IPS-20b (cell line): ENCODE measurements around the gene GJB6.

Experiments used
- H3K27ac ChIP-seq: one replicate; pipeline ENCODE4 v1.5.1; 2013; ENCODE audit warnings: low read length
- H3K27me3 ChIP-seq: 2 replicates; pipeline ENCODE4 v1.6.1; 2013; ENCODE audit warnings: mild to moderate bottlenecking, low read length, inconsistent platforms; ENCODE audit not compliant: insufficient read depth
- H3K36me3 ChIP-seq: 2 replicates; pipeline ENCODE4 v1.6.1; 2013; ENCODE audit warnings: low read depth, mild to moderate bottlenecking, inconsistent platforms, low read length, moderate library complexity; ENCODE audit not compliant: insufficient read depth
- H3K4me1 ChIP-seq: 2 replicates; pipeline ENCODE4 v1.6.1; 2013; ENCODE audit warnings: mild to moderate bottlenecking, control low read depth, inconsistent platforms, low read length, moderate library complexity; ENCODE audit not compliant: insufficient read depth
- H3K4me3 ChIP-seq: 2 replicates; pipeline ENCODE4 v1.5.1; 2013; ENCODE audit warnings: mild to moderate bottlenecking, low read length, inconsistent platforms
- H3K9ac ChIP-seq: 2 replicates; pipeline ENCODE4 v1.6.1; 2013; ENCODE audit warnings: low read depth, mild to moderate bottlenecking, inconsistent platforms, low read length, moderate library complexity
- H3K9me3 ChIP-seq: 2 replicates; pipeline ENCODE4 v1.6.1; 2013; ENCODE audit warnings: mild to moderate bottlenecking, low read depth, low read length, inconsistent platforms; ENCODE audit not compliant: insufficient read depth

GJB6 gene

DNA sequence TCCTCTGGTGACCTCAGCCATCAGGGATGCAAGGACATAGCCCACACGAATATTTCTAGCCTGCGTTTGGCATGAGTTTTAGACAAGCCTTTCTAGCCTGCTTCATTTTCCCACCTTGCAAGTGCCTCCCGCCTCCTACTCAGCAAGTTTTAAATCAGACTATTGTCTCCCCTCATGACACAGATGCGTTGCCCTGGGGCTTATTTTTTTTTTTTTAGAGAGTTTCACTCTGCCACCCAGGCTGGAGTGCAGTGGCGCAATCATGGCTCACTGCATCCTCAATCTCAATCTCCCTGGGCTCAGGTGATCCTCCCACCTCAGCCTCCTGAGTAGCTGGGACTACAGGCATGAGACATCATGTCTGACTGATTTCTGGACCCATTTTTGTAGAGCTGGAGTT, 54.0 kb downstream of the GJB6 start:
- no peaks in the 10 kb centered on the region; the same call in 1 of the 2 replicates for H3K27me3 ChIP-seq
- no peaks in the 10 kb centered on the region for H3K36me3 ChIP-seq
- no peaks in the 10 kb centered on the region for H3K9me3 ChIP-seq
- H3K4me3 ChIP-seq = no peak overlapping the region
- no peak overlapping the region for H3K27ac ChIP-seq
- no peak overlapping the region for H3K9ac ChIP-seq
- H3K4me1 ChIP-seq = 0 out of 2 replicates have a peak, but pooled peaks cover 3% of the 10 kb centered on the region

DNA sequence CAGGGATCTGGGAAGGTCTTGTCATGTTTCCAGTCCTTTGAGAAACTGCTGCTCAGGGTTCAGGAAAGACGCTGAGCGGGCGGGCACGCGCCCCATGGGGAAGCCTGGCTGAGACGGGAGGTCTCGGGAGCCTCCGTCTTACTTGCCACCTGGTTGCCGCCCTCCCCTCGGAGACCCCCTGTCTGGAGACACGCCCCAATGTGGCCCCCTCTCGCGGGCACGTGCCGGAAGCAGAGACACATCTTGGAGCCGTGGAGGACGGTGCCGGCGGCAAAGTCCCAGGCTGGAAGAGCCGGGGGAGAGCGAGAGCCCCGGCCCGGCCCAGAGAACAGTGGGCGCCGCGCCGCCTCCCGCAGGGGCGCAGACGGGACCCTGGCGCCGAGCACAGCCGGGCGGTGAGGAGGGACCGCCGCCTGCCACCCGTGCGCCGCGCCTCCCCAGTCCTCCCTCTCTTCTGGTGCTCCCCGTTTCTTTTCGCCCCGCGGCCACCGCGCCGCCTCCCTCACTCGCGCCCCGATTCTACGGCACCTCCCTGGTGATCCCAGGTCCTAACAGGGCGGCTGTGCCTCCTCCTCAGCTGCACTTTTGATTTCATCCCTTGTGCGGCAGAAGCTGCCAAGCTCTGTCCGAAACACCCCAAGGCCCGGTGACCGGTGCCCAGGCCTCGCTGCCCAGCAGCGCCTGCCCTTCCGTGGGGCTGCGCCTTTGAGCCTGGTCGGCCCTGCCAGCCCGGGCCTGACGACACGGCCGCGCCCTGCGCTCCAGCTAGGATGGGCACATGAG, 54.9 kb downstream of the GJB6 start:
- Histone ChIP-seq H3K4me3 (no peak overlapping the region), H3K9ac (no peak overlapping the region), H3K27ac (no peak overlapping the region), H3K9me3 (no peaks in the 10 kb centered on the region), H3K27me3 (no peaks in the 10 kb centered on the region; the same call in 1 of the 2 replicates), H3K4me1 (0 out of 2 replicates have a peak, but pooled peaks cover 3% of the 10 kb centered on the region), H3K36me3 (no peaks in the 10 kb centered on the region)

GRCh38 chr13:20175907-20176652, 56.0 kb downstream of the GJB6 start:
- Histone ChIP-seq H3K27ac (no peak overlapping the region), H3K4me1 (0 out of 2 replicates have a peak, but pooled peaks cover 3% of the 10 kb centered on the region), H3K9me3 (no peaks in the 10 kb centered on the region), H3K27me3 (no peaks in the 10 kb centered on the region; the same call in 1 of the 2 replicates), H3K36me3 (no peaks in the 10 kb centered on the region), H3K9ac (no peak overlapping the region), H3K4me3 (no peak overlapping the region)

DNA sequence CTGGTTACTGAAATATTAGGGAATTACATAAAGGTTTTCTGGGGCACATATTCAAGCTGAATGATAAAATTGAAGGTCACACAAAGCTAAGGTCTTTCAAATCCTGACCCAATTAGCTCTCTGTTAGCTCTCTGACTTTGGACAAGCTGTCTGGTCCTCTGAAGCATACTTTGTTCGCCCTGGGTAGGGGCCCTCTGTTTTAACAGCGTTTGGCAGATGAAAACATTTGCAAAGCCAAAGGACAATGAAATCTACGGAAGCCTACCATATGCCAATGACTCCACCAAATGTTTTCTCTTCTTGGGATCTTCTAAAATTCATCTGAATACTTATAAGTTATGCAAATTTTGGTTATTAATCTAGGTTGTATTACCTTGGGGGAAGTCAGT, 56.7 kb downstream of the GJB6 start:
- Histone ChIP-seq H3K4me3 (no peak overlapping the region), H3K27ac (no peak overlapping the region), H3K4me1 (0 out of 2 replicates have a peak, but pooled peaks cover 3% of the 10 kb centered on the region), H3K9ac (no peak overlapping the region), H3K36me3 (no peaks in the 10 kb centered on the region), H3K27me3 (no peaks in the 10 kb centered on the region; the same call in 1 of the 2 replicates), H3K9me3 (no peaks in the 10 kb centered on the region)

DNA sequence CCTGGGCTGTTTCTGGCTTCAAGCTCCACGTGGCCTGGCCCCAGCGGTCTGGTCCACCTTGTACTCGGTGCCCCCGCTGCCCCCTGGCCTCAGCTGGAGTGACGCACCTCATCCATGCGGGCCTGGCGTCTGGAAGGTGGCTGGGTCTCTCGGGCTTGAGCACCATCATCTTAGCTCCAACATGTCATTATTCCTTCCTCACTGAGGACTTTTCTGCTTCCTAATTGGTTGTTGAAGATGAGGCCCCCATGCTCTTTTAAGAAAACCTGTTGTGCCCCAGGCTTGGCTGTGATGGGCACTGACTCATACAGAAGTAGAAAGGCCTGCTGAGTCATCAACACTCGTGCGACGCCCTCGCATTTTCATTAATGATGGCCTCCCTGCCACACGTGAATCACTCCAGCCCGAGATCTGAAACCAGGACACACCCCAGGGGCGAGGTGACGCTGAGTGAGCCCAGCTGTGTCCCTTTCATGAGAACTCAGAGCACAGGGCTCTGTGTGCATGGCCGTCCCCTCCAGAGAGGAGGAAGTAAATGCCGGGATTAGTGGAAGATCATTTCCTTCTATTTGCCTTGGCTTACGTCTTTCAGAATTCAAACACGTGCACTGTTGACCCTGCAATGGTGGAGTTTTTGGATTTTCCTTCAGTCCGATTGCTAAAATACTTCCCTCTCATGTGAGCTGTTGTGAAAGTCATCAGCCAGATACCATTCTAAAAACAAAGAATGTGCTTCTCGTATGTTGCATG, 57.3 kb downstream of the GJB6 start:
- no peak overlapping the region for H3K4me3 ChIP-seq
- no peak overlapping the region for H3K9ac ChIP-seq

DNA sequence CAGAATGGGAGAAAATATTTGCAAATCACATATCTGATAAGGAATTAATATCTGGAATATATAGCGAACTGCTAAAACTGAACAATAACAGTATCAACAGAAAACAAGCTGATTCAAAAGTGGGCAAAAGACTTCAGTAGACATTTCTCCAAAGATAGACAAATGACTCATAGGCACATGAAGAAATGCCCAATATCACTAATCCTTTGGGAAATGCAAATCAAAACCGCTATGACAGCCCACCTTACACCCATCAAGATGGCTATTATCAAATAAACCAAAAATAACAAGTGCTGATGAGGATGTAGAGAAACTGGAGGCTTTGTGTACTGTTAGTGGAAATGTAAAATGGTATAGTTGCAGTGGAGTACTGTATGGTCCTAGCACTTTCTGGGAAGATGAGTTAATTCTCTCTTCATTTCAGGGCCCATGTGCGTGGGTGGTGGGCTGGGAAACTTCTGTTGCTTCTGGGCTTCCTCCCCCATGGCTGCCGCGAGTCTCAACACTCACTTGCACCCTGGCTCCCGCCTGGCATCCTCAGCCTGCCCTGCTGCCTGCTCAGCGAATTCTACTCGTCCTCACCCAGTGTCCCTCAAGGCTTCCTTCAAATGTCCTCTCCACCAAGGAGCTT, 58.9 kb downstream of the GJB6 start:
- no peaks in the 10 kb centered on the region for H3K36me3 ChIP-seq

More for the DNA sequence above, 57.3 kb downstream of the GJB6 start:
- no peak overlapping the region for H3K27ac ChIP-seq
- 0 out of 2 replicates have a peak, but pooled peaks cover 3% of the 10 kb centered on the region for H3K4me1 ChIP-seq
- H3K36me3 ChIP-seq = no peaks in the 10 kb centered on the region
- no peaks in the 10 kb centered on the region for H3K9me3 ChIP-seq
- H3K27me3 ChIP-seq = no peaks in the 10 kb centered on the region; the same call in 1 of the 2 replicates

More for the DNA sequence above, 58.9 kb downstream of the GJB6 start:
- no peak overlapping the region for H3K4me3 ChIP-seq
- H3K4me1 ChIP-seq = 0 out of 2 replicates have a peak, but pooled peaks cover 3% of the 10 kb centered on the region
- no peak overlapping the region for H3K27ac ChIP-seq
- H3K27me3 ChIP-seq = no peaks in the 10 kb centered on the region; the same call in 1 of the 2 replicates
- H3K9me3 ChIP-seq = no peaks in the 10 kb centered on the region
- no peak overlapping the region for H3K9ac ChIP-seq
